Measurements from ENCODE around the gene ZSWIM4. TPM values are rescaled to one million over a fixed set of nuclear protein-coding genes. Genes with fewer than 3 reads are reported as not detected.

ZSWIM4 gene
- total and polyA plus RNA-seq, 10 of the 15 experiments (the other 5 are each of a cell fraction or from before 2014, with no cell fraction given), result 0.73 to 11.1 (median 1.8) TPM; not detected in 2

GRCh38 chr19:13794757-13795589 is at the start of gene ZSWIM4 (continued):
- TF ChIP-seq RAD51 (IDR thresholded peaks at IDR 0.05) (peak; percentile 48; the same call in 1 of the 2 replicates), NKRF (conservative IDR thresholded peaks at IDR 0.05) (peak; percentile 69; the same call in 1 of the 2 replicates), USF2 (IDR thresholded peaks at IDR 0.05; ENCODE audit: borderline replicate concordance, low read depth, low read length) (peak; percentile 8), PBX3 (IDR thresholded peaks at IDR 0.05; ENCODE audit: insufficient replicate concordance, low read depth, low read length) (peak; percentile 100), RB1 (IDR thresholded peaks at IDR 0.05; ENCODE audit: borderline replicate concordance) (peak; percentile 67; the same call in 1 of the 2 replicates), CBX3 (IDR thresholded peaks at IDR 0.05; ENCODE audit: borderline replicate concordance, low read depth) (no peak), RELA (IDR thresholded peaks at IDR 0.05; ENCODE audit: borderline replicate concordance, partially characterized antibody) (peak; percentile 5), ZNF592 (IDR thresholded peaks at IDR 0.05) (no peak), SREBF2 (IDR thresholded peaks at IDR 0.05; ENCODE audit: low read length) (no peak), PML (IDR thresholded peaks at IDR 0.05; ENCODE audit: low read length) (no peak), KLF5 (IDR thresholded peaks at IDR 0.05; ENCODE audit: partially characterized antibody) (peak; percentile 87), MTA2 (IDR thresholded peaks at IDR 0.05; ENCODE audit: low read depth) (peak; percentile 7; the same call in 1 of the 2 replicates), ELK1 (IDR thresholded peaks at IDR 0.05; ENCODE audit: low read depth, low read length) (0 out of 2 replicates have a peak, but pooled peaks have one; percentile 13), SUZ12 (IDR thresholded peaks at IDR 0.05; ENCODE audit: unreplicated experiment) (no peak), CHD2 (IDR thresholded peaks at IDR 0.05; ENCODE audit: borderline replicate concordance, low read depth, low read length) (peak; percentile 97), RFX5 (IDR thresholded peaks at IDR 0.05; ENCODE audit: low read depth, low read length) (no peak; the same call in 1 of the 2 replicates), TBL1XR1 (IDR thresholded peaks at IDR 0.05; ENCODE audit: low read depth, low read length) (0 out of 2 replicates have a peak, but pooled peaks have one; percentile 31), HDGF (IDR thresholded peaks at IDR 0.05) (peak; percentile 41; the same call in 1 of the 2 replicates)

All from GM12878 (cell line).